ENCODE results near the gene ZFHX3.

DNA sequence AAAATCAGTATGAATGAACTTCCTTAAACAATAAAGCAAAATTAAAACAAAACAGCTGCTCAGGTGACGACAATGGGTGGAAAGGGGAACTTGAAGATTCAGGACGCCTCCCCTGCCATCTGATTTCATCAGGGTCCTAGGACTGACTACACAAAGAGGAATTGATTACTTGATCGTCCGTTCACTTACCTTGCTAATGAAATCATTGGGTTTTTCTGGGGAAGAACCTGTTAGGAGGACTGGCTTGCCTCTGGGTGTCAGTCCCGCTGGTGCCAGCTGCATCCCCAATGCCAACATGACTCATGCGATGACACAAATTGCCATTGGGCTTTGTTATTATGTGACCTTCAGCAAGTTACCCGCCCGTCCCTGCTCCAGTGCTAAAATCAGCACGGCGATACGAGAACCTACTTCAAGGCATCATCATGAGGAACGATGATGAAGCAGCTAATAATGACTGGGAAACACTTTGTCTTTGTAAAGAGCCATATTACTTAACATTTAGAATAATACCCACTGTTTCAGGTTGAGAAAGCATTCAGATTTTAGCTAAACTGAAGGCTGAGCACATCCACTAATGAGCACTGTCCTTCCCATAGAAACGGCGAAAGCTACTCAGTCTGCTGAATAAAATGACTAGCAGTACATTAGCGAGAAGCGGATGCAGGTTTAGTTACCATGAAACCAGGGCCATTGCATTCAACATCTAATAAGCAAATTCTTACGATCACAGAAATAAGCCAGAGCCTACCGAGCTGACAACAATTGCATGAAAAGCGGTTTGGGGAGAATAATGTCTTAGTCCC lies 139.4 kb downstream of the ZFHX3 start:
- TF ChIP-seq CTCF (conservative IDR thresholded peaks at IDR 0.05 in 1 of 2, IDR thresholded peaks at IDR 0.05 in 1 of 2; ENCODE audit: low read depth in 1 of 2, low read length in 2 of 2) (no peak), EZH2 (IDR thresholded peaks at IDR 0.05; ENCODE audit: low read length, missing control alignments) (no peak)

All from fibroblast of lung (primary cell).